HepG2 (cell line): ENCODE results near the gene MTX1.

Source experiments
- ATF2 ChIP-seq: sonication (generic); formaldehyde crosslinking; IDR thresholded peaks from 2 replicates; pipeline ENCODE4 v1.4.0; 2020; ENCODE audit warnings: missing genetic modification reagents
- CBX2 ChIP-seq, 2 experiments: fragments of 200-600 bp in 1 of 2; sonication (generic); formaldehyde crosslinking in 1 of 2; IDR thresholded peaks; 2 replicates each; pipeline versions ENCODE4 v1.7.0 to v1.8.1; 2018 to 2022; ENCODE audit warnings: low read depth in 2 of 2, low read length in 1 of 2, mild to moderate bottlenecking in 1 of 2, missing genetic modification reagents in 1 of 2
- CTCF ChIP-seq: sonication (generic); formaldehyde crosslinking; IDR thresholded peaks from 2 replicates; pipeline ENCODE4 v1.5.0; 2020; ENCODE audit warnings: mild to moderate bottlenecking, missing genetic modification reagents, moderate library complexity
- ELK4 ChIP-seq: sonication (generic); formaldehyde crosslinking; IDR thresholded peaks from 2 replicates; pipeline ENCODE4 v1.9.0; 2021; ENCODE audit warnings: missing genetic modification reagents, borderline replicate concordance
- HNRNPL ChIP-seq: fragments of 200-400 bp; formaldehyde crosslinking; IDR thresholded peaks from 2 replicates; pipeline ENCODE4 v1.6.1; 2017; ENCODE audit warnings: mild to moderate bottlenecking, low read depth, low read length
- IKZF4 ChIP-seq: sonication (generic); formaldehyde crosslinking; IDR thresholded peaks from 2 replicates; pipeline ENCODE4 v1.5.1; 2020; ENCODE audit warnings: borderline replicate concordance, mild to moderate bottlenecking, low read depth, missing genetic modification reagents; ENCODE audit errors: not compliant biosample characterization
- MNT ChIP-seq: fragments of 450-650 bp; IDR thresholded peaks from 2 replicates; pipeline ENCODE4 v1.6.1; 2016
- PHF20 ChIP-seq: sonication (generic); formaldehyde crosslinking; IDR thresholded peaks from 2 replicates; pipeline ENCODE4 v1.5.0; 2020; ENCODE audit warnings: mild to moderate bottlenecking, missing genetic modification reagents
- PITX1 ChIP-seq: sonication (generic); formaldehyde crosslinking; IDR thresholded peaks from 2 replicates; pipeline ENCODE4 v1.5.1; 2020; ENCODE audit warnings: mild to moderate bottlenecking, missing genetic modification reagents
- POLR2AphosphoS5 ChIP-seq: IDR thresholded peaks from 2 replicates; pipeline ENCODE4 v1.6.1; 2012; ENCODE audit warnings: low read depth, low read length
- USF2 ChIP-seq, 2 experiments: sonication (generic) in 1 of 2; formaldehyde crosslinking in 1 of 2; IDR thresholded peaks; 2 replicates each; pipeline versions ENCODE4 v1.5.1 to v1.6.1; 2011 to 2020; ENCODE audit warnings: borderline replicate concordance in 1 of 2, low read depth in 1 of 2, low read length in 1 of 2, mild to moderate bottlenecking in 1 of 2, missing genetic modification reagents in 1 of 2, moderate library complexity in 1 of 2
- ZNF138 ChIP-seq: sonication (generic); formaldehyde crosslinking; IDR thresholded peaks from 2 replicates; pipeline ENCODE4 v1.5.0; 2020; ENCODE audit warnings: mild to moderate bottlenecking, low read depth, missing genetic modification reagents
- ZNF142 ChIP-seq: sonication (generic); formaldehyde crosslinking; IDR thresholded peaks from 2 replicates; pipeline ENCODE4 v1.4.0; 2020; ENCODE audit warnings: missing genetic modification reagents
- ZNF274 ChIP-seq: sonication (generic); formaldehyde crosslinking; IDR thresholded peaks from 2 replicates; pipeline ENCODE4 v1.5.1; 2020; ENCODE audit warnings: mild to moderate bottlenecking, missing genetic modification reagents

GRCh38 chr1:155241069-155241679, 32.7 kb downstream of the MTX1 start:
- TF ChIP-seq USF2 (IDR thresholded peaks at IDR 0.05; ENCODE audit: low read depth, low read length): peak; percentile 99
- TF ChIP-seq USF2 (CRISPR knock-in tag; IDR thresholded peaks at IDR 0.05; ENCODE audit: borderline replicate concordance): peak; percentile 99; the same call in 1 of the 2 replicates
- TF ChIP-seq CBX2 (IDR thresholded peaks at IDR 0.05; ENCODE audit: low read depth, low read length): no peak
- no peak for TF ChIP-seq CBX2 (CRISPR knock-in tag; IDR thresholded peaks at IDR 0.05; ENCODE audit: low read depth)
- 0 out of 2 replicates have a peak, but pooled peaks have one; percentile 37 for TF ChIP-seq ATF2 (CRISPR knock-in tag)
- TF ChIP-seq CTCF (CRISPR knock-in tag): no peak
- no peak for TF ChIP-seq POLR2AphosphoS5
- peak; percentile 74 for TF ChIP-seq MNT
- TF ChIP-seq HNRNPL: no peak
- TF ChIP-seq PITX1 (CRISPR knock-in tag): no peak
- TF ChIP-seq IKZF4: no peak
- peak; percentile 99 for TF ChIP-seq PHF20
- no peak for TF ChIP-seq ZNF138
- no peak for TF ChIP-seq ELK4 (CRISPR knock-in tag)
- TF ChIP-seq ZNF274: no peak
- no peak for TF ChIP-seq ZNF142 (CRISPR knock-in tag)
